Erythroblast (primary cell): Measurements from ENCODE around the gene BET1L.

Source experiments
- DNase-seq, 2 experiments: peaks; one replicate each; lab custom pipeline; 2025; lab: John Stamatoyannopoulos, UW
- GATA1 ChIP-seq: IDR thresholded peaks from 2 replicates; pipeline ENCODE4 v1.6.1; 2011; ENCODE audit warnings: low read depth, mild to moderate bottlenecking, control low read depth, low read length, moderate library complexity
- POLR2A ChIP-seq: IDR thresholded peaks from 2 replicates; pipeline ENCODE4 v1.6.1; 2011; ENCODE audit warnings: mild to moderate bottlenecking, low read length

BET1L gene

DNA sequence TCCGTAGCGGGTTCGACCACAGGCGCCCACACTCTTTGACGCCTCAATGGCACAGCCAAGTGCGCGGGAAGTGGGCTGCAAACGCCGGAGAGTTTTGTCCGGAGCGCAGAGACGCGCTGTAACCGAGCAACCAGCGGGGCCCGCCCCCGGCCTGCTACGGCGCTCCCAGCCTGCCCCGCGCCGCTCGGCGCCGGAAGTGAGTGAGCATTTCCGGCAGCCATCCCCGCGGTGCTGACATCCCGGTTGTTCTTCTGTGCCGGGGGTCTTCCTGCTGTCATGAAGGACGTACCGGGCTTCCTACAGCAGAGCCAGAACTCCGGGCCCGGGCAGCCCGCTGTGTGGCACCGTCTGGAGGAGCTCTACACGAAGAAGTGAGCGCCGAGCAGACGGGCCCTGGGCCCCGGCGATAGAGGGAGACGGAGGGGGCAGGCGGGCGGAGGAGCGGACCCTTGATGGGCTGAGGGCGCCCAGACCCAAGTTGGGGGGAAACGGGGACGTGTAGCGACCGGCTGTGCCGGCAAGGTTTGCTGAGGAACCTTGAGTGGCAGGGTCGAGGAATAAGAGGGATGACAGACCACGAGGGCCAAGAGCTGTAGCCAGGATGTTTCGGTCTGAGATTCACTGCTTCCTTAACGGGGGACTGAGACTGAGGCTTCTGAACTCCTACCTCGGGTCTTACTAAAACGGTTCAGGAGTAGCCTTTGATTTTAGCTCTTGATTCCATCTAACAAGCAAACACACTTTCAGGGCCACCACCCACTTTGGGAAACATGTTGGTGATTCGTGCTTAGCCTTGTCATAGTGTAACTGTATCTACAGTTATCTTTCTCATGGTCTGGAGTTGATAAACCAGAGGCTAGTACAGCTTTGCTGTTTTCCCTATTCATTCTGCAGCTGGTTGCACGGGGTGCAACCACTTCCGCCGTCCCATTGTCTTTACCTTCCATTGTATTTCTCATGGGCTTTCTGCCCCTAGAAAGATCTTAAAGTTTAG lies 29.9 kb upstream of the BET1L start, which contains the start of gene PSMD13:
Gene PSMD13 (plus strand): TSS at position 203 of the 994 bp plus-strand sequence. CDS start 74 bp downstream, at position 277.
- DNase-seq: peak; percentile 89 to 92
- TF ChIP-seq POLR2A: peak; percentile 71
- no peak for TF ChIP-seq GATA1

DNA sequence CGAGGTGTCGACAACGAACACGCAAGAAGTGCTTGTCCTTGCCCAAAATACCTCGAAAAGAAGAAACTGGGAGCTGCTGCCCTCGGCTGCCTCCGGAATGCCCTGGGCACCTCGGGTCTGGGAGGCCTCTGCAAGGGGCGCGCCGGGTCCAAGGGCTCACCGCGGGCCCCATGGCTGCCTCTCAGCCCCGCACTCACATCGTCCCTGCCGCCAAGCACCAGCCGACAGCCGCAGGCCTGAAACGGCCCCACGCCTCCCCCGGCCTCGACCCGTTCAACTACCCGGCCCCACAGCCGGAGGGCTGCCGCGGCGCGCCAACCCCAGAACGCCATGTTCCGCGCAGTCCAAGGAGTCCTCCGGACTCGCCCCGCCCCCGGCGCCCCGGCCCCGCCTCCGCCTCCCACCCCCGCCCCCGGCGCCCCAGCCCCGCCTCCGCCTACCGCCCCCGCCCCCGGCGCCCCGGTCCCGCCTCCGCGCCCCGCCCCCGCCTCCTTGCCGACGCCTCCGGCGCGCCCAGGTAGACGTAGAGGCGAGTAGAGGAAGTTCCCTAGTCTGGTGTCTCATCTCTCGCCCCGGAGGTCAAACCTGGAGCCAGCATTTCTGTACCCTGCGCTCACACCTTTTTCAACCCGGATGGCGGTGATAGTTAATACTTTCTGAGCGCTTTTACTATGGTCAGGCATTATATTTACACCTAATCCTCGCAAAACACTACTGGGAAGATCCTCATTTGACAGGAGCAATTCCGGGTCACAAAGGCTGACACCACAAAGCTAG lies 29.0 kb upstream of the BET1L start, which contains the start of gene SIRT3:
Gene SIRT3 (minus strand): TSS at position 346 of the 777 bp plus-strand sequence. CDS start 14 bp downstream, at position 332.
- DNase-seq: peak; percentile 90 to 94
- no peak for TF ChIP-seq GATA1
- peak; percentile 75 for TF ChIP-seq POLR2A

DNA sequence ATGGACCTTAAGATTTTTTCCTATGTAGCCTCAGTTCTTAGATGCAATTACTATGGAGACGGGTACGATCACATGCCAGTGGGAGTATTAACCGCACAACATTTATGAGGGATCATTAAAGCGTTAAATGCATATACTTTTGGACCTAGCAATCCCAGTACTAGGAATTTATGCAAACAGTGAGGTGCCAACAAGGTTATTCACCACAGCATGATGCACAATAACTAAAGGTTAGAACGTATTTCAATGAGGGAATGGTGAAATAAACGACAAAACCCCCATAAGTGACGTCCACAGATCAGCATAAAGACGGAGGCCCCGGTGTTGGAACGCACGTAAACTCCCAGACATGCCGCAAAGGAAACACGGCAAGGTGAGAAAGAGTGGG lies 28.4 kb upstream of the BET1L start:
- DNase-seq: peak in 1 of 2 experiments; percentile 55

DNA sequence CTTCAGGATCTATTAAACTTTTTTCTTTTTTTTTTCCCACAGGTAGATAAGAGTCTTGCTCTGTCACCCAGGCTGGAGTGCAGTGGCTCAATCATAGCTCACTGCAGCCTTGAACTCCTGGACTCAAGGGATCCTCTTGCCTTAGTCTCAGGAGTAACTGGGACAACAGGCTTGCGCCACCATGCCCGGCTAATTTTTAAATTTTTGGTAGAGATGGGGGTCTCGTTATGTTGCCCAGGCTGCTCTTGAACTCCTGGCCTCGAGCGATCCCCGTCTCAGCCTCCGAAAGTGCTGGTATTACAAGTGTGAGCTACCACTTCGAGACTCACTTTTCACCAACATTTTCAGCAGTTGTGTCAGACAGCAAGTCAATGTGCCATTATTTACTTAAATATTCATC lies 28.0 kb upstream of the BET1L start:
- no peak for DNase-seq
- no peak for TF ChIP-seq GATA1
- no peak for TF ChIP-seq POLR2A

More for the DNA sequence above, 28.4 kb upstream of the BET1L start:
- TF ChIP-seq GATA1 (no peak), POLR2A (no peak)

DNA sequence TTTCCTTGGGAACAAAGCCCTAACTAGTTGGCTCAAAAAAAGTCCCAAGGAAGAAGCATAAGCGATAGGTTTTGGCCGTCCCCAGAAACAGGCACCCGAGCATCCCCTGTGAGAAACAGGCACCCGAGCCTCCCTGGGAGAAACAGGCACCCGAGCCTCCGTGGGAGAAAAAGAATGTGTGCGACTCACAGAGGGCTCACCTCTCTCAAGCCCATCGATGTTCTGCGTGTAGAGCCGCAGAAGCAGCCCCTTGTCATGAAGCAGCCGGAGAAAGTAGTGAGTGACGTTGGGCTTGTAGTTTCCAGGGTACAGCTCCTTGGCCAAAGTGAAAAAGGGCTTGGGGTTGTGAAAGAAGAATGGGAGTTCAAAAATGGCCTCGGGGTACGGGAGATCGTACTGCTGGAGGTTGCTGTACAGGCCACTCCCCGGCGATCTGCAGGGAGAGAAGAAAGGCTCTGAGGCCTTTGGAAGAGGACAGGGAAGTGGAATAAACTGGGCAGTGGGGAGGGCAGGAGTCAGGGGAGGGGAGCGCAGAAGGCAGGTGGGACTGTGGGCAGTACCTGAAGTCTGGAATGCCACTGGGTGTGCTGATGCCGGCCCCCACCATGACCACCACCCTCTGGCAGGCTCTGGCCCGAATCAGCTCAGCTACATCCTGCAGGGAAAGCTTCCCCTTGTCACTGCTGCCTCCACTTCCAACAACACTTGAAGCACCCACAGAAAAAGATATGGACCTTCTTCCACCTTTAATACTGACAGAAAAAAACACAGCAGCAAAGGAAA lies 25.8 kb upstream of the BET1L start:
- TF ChIP-seq POLR2A (no peak), GATA1 (no peak)
- no peak for DNase-seq

DNA sequence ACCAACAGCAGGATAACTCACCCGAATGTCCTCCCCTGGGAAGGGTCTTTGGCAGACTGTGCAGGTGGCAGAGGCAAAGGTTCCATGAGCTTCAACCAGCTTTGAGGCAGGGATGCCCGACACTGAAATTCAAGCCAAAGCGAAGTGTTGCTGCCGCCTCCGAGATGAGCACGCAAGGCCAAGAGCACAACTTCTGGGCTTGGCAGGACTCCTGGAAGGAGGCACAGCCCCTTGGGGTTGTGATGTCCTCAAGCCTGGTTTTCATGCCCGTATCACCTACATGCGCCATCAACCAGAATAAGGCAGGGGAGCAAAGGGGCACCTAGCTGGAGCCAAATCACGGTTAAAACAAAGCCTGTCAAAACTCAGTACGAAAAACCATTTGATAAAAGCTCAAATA lies 23.2 kb upstream of the BET1L start:
- no peak for DNase-seq
- TF ChIP-seq POLR2A (no peak), GATA1 (no peak)

DNA sequence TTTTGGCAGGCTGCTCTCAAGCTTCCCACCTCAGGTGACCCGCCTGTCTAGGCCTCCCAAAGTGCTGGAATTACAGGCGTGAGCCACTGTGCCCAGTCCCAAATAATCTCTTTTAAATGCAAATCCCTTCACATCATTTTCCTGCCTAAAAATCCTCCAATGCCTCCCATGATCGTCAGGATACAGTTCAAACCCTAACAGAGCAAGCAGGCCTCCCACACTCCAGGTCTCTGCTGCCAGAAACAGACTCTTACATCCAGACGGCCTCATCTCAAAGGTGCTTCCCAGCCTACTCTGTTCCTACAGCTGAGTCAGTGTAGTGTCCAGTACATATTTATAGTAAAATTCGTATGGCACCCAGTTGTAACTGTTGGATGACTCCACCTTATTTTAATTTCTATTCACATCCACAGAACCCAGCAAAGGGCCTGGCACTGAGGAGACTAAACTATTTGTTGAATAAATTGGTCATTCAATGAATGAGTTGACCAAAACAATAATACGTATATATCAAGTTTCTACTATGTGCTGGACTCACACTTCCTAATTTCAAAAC lies 20.7 kb upstream of the BET1L start:
- no peak for TF ChIP-seq POLR2A
- no peak for TF ChIP-seq GATA1

DNA sequence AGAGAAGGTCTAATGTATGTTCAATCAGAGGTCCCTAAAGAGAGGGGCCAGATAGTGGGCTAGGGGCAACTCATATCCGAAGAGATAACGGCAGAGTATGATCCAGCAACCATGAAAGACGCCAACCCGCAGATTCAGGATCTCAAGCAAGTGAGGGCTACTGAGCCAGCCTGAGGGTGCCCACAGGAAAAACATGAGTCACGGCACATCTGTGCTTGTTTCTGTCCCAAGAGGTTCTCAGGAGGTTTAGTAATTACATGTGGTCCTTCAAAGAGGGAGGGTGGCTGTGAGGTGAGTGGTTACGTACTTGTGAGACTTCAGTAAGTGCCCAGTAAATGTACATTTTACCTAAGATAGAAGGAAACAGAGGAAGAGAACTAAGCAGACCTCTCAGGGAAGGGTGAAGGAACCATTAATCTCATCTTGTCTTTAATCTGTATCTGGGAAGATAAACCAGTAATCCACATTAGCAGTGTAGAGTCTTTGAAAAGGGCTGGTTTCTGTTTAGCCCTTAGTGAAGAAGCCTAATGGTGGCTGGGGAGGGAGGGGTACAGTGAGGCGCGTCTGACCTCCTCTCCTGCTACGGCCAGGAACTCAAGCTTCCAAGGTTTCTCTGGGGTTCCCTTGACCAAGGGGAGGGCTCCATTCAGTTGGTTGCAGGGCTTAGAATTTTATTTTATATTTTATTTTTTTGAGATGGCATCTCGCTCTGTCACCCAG lies 18.7 kb upstream of the BET1L start:
- TF ChIP-seq POLR2A: no peak
- TF ChIP-seq GATA1: no peak
- no peak for DNase-seq

More for the DNA sequence above, 20.7 kb upstream of the BET1L start:
- DNase-seq: no peak

DNA sequence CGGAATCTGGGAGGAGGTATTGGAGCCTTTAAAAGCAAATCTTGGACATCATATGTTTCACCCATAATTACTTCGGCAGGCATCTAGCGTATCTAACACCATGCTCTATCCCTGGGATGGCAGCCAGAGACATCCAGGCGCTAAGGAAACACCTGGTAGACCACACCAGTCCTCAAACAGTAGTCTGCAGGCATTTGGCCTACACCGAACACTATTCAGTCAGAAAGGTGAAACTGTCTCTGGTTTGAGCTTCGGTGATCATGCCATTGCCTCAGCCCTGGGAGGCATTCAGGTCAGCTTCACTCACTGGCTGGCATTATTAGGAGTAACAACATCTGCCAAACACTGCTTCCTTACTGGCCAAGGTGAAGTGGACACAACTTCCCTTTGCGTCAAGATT lies 17.2 kb upstream of the BET1L start:
- DNase-seq: no peak
- TF ChIP-seq POLR2A (no peak), GATA1 (no peak)

DNA sequence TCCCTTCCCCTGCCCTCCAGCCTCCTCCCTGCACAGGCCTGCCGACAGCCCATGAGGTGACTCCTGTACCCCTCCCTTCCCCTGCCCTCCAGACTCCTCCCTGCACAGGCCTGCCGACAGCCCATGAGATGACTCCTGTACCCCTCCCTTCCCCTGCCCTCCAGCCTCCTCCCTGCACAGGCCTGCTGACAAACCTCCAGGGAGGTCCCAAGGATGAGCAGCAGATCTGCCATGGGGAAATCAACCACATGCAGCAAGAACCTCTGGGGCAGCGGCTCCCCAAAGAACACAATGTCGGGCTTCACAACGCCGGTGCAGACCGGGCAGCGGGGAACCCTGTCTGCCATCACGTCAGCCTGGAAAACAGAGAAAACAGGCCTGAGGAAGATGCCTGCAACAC lies 16.7 kb upstream of the BET1L start:
- DNase-seq: no peak
- TF ChIP-seq GATA1 (no peak), POLR2A (no peak)

DNA sequence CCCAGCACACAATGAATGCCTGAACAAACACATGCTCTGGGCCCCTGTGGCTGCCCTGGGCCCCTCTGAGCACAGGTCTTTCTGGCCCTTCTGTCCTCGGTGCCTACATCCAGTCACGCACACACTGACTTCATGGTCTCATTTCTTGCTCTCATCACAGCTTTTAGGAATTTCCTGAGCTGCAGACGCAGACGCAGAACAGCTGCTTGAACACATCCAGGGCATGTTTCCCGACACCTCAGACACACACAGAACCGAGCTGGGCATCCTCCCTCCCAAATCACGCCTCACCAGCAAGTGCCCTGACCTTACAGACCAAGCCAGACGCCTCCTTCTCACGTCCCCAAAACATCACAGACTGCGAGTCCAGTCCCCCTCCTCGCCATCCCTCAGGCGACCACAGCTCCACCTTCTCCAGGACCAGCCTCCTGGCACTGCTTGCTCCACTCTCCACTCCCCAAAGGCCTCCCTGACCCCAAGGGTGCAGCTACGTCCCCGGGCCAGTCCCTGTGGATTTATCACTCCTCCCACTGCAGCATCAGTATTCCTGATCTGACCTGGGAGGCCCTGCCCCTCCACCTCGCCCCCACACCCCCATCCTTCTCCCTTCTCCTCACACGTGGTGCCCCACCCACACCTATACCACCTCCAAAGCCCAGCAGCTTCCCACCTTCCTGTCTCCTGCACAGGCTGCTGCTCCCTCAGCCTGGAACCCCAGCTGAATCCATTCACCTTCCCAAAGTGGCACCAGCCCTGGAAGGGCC lies 16.0 kb upstream of the BET1L start:
- TF ChIP-seq GATA1: no peak
- no peak for TF ChIP-seq POLR2A
- DNase-seq: no peak
